VCaP (cell line): ENCODE measurements around the gene PRKG1.

Source experiments
- H3K27ac ChIP-seq: fragments of 450-650 bp; 2 replicates; pipeline ENCODE4 v1.5.1; 2017
- TF ChIP-seq, protein P1 (sequence below): fragments of 450-650 bp; conservative IDR thresholded peaks from 2 replicates; pipeline ENCODE4 v1.5.1; 2017; ENCODE audit warnings: mild to moderate bottlenecking, moderate library complexity

The PRKG1 gene

DNA sequence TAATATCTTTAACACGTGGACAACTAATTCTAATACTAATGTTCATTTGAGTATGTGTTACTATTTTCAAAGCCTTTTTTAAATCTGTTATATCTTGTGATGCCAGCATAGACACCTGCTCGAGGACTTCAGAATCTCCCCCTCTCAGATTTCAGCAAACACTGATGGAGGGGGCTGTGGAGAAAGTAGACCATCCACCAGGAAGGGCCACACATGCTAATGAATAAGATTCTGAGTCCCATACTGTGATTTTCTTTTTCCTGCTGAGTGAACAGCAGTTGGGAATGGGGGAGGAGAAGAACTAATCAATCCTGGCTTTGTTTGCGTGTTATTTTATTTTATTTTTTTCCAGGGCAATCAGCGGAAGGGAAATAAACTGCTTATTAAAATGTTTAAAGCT lies 783.0 kb downstream of the PRKG1 start:
- TF ChIP-seq, protein P1, sequence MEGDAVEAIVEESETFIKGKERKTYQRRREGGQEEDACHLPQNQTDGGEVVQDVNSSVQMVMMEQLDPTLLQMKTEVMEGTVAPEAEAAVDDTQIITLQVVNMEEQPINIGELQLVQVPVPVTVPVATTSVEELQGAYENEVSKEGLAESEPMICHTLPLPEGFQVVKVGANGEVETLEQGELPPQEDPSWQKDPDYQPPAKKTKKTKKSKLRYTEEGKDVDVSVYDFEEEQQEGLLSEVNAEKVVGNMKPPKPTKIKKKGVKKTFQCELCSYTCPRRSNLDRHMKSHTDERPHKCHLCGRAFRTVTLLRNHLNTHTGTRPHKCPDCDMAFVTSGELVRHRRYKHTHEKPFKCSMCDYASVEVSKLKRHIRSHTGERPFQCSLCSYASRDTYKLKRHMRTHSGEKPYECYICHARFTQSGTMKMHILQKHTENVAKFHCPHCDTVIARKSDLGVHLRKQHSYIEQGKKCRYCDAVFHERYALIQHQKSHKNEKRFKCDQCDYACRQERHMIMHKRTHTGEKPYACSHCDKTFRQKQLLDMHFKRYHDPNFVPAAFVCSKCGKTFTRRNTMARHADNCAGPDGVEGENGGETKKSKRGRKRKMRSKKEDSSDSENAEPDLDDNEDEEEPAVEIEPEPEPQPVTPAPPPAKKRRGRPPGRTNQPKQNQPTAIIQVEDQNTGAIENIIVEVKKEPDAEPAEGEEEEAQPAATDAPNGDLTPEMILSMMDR, result no peak
- H3K27ac ChIP-seq, result no peak overlapping the region

DNA sequence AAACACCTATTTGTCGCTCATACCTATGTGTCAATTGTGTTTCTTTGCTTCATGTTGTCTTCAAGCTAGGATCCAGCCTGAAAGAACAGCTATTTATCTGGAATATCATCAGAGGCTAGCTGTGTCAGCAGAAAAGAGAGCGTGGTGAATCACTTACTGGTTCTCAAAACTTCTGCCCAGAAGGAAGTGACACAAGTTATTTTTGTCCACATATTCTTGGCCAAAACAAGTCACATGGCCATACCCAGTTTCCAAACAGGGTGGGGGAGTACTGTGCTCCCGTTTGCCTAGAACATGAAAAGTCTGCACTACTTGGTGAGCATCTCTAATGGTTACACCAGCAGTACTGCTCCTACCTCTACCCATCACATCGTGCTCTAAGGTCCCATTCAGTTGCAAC lies 786.0 kb downstream of the PRKG1 start:
- TF ChIP-seq, protein P1, result no peak
- H3K27ac ChIP-seq, result no peak overlapping the region

DNA sequence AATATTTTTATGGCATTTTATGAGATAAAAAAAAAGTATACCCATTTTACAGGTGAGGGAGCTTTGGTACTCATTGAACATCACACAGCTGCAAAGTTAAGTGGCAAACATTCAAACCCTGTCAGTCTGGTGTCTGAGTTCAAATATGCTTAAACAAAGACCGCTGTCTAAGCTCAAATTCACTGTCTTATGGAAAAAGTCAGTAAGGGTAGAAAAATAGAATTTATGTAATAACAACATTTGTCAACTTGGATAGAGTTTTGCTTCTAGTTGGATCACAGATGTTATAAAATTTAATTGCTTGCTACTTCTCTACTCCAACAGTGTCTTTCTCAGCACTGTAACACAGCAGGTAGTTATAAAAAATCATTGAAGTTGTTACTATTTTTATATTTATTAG lies 786.8 kb downstream of the PRKG1 start:
- no peak overlapping the region for H3K27ac ChIP-seq
- TF ChIP-seq, protein P1, result no peak

DNA sequence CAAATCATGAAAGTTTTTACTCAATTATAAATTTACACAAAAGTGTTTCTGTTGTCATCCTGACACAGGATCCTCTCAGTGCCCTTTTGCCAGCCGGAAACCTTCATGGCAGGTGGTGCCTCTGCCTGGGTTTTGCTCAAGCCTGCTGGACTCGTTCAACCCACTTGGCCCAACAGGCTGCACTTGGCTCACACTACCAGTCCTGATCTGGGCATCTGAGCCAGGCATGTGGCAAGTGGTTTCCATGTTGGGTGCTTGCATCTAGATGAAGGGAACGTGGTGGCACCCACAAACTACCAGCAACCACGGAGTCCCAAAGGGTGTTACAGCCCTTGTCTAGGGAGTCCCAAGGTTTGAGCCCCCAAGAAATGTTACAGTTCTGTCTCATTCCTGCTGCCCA lies 787.4 kb downstream of the PRKG1 start:
- H3K27ac ChIP-seq, result no peak overlapping the region
- TF ChIP-seq, protein P1, result no peak

DNA sequence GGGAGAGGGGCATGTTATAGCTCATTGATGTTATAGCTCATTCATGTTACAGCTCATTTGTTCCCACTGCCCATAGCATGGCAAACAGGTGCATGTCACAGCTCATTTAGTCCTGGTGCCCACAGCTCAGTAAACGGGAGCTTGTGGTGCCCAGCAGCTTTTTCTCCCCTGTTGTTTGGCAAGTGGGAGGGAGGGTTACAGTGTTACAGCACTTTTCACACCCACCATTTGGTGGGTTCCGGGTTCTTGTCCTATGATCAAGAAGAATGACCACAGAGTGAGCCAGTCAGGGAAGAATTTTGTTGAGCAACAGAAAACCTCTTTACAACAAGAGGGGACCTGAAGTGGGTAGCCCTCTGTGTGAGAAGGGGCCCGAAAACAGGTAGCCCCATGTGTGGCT lies 787.9 kb downstream of the PRKG1 start:
- no peak overlapping the region for H3K27ac ChIP-seq
- TF ChIP-seq, protein P1, result no peak

DNA sequence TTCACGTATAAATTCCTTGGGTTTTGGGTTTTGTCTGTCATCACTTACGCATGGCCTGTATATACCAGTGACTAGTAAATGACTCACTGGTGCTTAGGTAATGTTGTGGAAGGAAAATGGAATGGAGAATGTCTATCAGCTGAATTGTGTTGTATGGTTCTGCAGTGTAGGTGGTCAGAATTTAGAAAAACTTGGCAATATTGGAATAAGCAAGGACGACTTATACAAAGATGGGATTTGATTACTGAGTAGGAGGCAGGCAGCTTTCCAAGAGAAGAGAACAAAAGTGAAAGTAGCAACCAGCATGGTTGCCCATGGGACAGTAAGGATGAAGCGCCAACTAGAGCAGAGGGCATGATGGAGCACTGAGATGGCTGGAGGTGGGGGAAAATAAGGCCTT lies 793.7 kb downstream of the PRKG1 start:
- TF ChIP-seq, protein P1, result no peak
- no peak overlapping the region for H3K27ac ChIP-seq

DNA sequence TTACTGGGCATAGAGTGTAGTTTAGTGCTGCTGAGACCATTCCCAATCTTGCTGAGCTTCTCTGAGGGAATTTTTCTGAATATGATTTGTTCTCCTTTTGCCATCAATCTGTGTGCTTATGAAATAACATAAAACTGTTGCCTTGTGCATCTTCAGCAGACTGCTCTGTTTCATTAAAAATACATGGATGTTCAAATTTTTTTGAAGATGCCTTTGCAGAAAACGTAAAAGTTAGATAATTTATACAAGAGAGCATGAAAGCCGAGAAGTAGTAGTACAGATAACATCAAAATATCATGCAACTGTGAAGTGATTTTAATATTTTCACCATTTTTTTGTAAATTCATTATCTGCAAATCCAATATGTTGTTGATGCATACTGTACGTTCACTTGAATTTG lies 799.8 kb downstream of the PRKG1 start:
- TF ChIP-seq, protein P1, result no peak
- H3K27ac ChIP-seq, result no peak overlapping the region

DNA sequence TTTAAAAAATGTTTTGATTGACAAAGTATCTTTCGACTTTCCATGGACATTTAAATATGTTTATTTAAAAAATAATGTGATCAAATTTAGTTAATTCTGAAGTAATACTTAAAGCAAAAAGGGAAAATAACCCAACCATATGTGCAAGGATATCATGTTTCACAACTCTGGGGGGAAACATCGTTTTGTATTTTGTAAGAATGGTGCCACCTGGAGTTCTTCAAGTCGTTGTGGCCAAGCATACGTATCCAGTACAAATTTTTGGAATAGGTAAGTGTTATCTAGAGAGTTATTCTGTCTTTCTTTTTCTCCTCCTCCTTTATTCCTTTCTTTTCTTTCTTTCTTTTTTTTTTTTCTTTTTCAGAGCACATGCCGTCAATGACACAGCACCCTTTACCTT lies 801.3 kb downstream of the PRKG1 start:
- no peak overlapping the region for H3K27ac ChIP-seq
- TF ChIP-seq, protein P1, result no peak
